GM19240 (cell line): ENCODE results near the gene SLC25A47.
"Not testable (repeated sequence)": the region's sequence is repeated elsewhere in the genome, so short reads cannot be mapped to it uniquely, and the experiment has no call there.

Experiments used
- DNase-seq: peaks from one replicate; pipeline ENCODE4 v3.0.0; 2011; ENCODE audit warnings: low spot score; ENCODE audit not compliant: insufficient read length

Gene SLC25A47

DNA sequence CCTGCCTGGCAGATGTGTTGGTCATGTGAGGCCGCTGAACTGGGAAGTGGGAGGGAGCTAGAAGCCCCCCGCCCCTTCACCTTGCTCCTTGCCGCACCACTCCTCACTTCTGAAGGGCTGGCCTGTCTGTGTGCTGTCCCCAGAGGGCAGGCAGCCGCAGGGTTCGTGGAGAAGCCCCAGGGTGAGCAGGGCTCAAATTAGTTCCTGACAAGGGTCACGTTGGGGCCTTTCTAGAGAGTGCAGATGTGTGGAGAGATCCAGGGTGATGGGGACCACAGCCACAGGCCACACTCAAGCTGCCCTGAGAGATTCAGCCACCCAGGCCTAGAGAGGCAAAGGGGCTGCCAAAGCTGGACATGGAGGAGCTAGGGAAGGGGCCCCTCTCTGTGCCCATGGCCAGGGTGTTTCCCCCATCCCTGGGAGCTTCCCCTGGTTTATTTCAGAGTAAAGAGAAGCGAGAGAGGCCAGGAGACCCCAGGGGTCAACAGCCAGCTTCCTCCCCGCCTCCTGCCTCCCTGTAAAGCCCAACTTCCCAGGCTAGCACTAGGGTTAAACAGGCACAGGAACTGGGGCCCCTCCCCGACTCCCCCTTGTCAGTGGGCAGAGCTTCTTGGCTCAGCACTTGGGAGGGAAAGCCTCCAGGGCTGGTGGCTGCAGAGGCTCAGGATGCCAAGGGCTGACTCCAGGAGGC lies 33.1 kb upstream of the SLC25A47 start:
- no peak for DNase-seq

DNA sequence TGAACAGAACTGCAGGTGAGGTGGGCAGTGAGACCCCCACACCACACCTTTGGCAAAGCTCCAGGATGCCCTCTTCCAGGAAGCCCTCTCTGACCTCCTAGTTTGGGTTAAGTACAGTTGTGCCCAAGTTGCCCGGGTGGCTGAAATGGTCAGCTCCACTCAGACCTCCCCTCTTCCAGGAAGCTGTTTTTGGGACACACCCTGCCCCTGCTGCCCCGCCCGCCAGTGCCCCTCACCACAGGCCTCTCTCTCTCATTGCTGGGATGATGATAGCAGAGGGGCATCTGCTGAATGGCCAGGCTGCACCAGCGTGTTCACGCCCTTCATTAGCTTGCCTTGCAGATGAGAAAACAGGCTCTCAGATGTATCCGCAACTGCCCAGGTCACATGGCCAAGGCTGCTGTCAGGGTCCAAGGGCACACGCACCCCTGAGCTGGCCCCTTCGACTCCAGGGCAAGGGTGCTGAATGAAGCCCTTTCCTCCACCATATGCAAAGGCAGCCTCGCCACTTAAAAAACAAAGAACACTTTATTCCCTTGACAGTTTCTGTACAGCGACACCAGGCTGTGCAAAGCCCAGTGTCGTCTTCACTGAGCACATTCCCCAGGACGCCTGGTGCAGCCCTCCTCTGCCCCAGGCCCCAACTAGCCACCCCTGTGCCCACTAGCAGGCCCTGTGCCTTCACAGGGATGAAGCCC lies 32.4 kb upstream of the SLC25A47 start:
- DNase-seq: no peak

DNA sequence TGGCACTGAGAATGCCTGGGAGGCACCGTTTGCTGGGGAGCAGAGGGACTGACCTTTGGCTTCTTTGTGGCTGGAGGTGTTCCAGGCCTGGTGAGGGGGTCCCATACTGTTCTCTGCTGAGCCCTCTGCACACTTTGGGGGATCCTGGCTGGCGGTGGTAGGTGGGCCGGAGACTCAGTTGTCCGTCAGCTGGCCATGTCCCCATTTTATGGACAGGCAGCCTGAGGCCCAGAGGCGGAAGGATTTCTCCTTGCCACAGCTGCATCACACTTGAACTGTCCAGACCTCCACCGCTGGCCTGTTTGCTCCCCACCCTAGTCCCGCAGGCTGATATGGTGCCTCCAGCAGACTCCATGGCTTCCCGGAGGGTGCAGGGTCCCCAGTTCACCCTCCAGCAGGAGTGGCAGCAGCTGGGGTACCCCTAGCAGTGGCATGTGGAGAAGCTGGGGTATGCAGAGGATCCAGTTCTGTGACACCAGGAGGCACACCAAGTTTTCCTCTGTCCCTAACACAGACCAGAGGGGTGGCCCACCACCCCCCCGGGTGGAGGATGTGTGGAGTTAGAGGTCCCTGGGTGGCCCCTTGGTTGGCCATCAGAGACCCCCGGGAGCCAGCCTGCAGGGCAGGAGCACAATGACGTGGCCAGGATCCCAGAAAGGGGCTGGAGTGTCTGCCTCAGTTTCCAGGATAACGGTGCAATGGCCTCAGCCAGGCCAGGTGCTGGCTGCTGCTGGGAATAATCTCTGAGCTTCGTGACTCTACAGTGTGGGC lies 31.6 kb upstream of the SLC25A47 start:
- DNase-seq: no peak

DNA sequence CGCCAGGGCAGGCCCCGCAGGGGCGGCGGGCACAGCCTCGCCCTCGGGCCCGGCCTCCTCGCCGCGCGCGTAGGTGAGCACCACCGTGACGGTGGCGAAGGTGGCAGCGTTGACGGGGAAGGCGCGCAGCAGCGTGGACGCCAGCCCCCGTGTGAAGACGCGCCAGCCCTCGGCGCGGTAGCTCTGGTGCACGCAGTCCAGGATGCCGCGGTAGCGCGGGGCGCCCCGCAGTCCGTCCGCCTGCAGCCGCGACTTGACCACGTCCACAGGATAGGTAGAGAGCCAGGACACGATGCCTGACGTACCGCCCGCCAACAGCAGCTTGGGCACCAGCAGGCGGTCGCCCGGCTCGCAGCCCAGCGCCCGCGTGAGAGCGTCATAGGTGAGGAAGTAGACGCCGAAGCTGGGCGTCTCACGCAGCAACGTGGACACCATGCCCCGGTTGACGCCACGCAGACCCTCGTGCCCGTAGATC lies 30.8 kb upstream of the SLC25A47 start:
- DNase-seq: no peak

DNA sequence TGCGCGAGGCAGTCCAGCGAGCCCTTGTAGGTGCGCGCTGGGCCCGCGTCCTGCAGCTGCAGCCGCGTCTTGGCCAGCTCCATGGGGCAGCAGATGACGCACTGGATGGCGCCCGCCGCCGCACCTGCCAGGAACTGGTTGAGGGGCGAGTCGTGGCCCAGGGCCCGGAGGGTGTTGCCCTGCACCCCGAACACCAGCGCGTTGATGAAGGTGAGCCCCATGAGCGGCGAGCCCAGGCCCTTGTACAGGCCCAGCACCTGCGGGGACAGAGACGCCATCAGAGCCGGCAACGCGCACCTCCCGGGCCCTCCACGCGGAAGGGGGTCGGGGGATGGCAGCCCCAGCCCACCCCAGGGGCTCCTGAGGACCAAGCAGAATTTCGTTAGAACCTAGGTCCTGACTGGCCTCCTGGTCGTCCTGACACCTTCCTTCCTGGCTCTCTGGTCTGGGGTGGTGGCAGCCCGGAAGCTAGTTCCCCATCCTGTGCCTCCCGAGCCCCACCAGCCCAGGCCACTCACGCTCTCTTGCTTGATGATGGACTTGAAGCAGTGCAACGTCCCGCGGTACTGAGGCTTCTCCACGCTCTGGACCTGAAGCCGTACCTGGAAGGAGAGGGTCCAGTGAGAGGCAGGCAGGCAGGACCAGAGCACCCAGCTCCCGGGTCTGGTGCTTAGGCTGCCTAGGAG lies 30.2 kb upstream of the SLC25A47 start:
- no peak for DNase-seq

DNA sequence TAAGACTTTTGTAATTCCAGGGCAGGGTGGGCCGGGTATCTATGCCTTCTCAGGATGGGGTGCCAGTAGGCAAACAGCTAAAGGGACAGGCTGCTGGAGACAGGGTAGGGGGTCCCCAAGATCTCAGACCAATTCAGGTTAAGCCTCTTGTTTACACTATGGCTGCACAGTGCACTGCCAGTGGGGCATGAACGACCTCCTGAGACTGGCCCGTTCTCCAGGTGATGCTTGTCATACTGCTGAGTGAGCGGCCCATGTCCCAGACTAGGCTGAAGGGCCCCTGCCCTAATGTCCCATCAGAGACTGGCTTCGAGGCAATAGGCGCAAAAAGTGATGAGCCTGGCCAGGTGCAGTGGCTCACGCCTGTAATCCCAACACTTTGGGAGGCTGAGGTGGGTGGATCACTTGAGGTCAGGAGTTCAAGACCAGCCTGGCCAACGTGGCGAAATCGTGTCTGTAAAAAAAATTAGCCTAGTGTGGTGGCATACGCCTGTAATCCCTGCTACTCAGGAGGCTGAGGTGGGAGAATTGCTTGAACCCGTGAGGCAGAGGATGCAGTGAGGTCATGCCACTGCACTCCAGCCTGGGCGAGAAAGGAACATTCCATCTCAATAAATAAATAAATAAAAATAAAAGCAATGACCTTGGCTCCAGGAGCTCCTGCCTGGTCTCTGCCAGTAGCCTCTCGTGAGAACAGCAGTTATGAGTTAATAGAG lies 29.5 kb upstream of the SLC25A47 start:
- DNase-seq: no peak

DNA sequence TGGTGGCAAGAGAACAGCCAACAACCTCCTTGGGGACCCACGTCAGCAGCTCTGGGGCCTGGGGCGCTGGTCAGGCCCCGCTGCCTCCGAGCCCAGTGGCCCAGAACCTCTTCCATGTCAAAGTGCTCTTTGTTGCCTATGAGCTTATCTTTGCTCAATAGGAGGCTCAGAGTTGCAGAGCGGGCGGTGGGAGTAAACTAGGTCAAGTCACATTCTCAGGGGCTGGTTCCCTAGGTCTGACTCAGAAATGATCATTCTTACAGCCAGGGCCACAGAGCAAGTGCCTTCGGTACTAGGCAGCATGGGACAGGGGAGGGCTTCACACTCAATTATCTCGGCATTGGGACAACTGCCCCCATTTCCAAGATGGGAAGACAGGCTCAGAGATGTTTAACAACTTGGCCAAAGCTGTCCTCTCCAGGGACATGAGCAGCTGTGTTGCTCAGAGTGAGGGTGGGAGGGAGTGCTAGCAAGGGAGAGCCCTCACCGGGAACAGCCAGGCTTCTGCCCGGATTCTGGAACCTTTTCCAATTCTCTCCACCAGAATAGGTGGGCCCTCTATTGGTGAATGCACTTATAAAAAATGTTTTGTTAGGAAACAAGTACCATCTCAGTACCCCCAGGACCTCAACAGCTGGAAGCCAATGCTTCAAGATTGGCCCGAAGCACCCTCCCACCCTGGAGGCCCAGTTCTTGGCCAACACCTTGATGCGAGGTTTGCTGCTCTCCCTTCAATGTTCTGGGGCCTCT lies 28.8 kb upstream of the SLC25A47 start:
- DNase-seq: no peak

DNA sequence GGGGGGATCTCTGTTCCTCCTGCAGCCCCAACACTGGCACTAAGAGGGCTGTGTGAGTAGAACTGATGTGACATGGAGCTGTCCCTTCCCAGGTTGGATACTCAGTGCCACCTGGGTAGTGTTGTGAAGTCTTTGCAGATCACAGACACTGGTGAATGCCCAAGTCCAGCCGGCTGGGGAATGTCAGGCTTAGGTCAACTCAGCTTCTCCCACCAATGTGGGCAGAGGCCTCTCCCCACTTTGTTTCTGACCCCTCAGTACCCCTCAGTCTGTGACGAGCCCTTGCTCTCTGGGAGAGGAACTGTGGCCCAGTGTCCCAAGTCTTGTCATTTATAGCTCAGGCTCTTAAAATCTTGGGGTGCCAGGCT lies 28.2 kb upstream of the SLC25A47 start:
- DNase-seq: no peak

DNA sequence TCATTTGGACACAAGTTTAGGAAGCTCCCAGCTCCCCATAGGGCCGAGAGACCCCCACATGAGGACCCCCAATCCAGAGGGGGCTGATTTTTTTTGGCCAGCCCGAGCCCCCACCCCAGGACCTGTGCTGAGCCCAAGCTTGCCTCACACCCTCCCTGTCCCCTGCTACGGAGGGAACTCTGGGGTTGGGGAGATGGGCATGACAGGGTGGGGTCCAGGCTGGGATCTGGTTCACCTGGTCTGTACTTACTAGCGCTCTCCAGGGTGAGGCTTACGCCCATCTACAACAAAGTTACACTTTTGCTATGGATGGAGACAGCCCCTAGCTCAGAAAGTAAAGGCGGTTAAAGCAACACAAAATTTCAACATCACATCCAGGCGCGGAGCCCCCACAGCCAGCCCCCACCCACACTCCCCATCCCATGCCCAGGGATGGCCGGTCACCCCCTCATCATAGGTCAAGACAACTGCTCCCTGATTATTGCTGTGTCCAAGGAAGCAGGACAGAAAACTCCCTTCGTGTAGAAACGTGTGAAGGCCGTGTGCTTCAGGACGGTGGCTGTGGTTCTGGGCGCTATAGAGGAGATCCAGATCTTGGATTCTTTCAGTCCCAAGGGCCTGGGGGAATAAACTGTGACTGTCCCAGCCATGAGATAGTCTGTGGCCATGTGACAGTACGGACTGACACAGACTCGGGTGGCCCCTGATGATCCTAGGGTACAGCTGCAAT lies 27.6 kb upstream of the SLC25A47 start:
- no peak for DNase-seq

DNA sequence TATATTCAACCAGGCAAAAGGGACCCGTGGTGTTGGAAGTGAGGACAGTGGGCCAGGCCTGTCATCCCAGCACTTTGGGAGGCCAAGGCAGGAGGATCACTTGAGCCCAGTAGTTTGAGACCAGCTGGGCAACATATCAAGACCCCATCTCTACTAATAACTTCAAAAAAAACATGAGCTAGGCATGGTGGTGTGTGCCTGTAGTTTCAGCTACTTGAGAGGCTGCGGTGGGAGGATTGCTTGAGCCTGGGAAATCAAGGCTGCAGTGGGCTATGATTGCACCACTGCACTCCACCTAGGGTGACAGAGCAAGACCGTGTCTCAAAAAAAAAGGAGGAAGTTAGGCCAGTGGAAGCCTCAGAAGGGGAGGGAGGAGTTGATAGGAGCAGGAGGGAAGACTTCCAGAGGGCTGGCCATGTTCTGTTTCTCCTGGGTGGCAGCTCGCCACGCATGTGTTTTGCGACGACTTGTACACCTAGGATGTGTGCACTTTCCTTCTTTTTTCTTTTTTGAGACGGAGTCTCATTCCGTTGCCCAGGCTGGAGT lies 27.0 kb upstream of the SLC25A47 start:
- no peak for DNase-seq

DNA sequence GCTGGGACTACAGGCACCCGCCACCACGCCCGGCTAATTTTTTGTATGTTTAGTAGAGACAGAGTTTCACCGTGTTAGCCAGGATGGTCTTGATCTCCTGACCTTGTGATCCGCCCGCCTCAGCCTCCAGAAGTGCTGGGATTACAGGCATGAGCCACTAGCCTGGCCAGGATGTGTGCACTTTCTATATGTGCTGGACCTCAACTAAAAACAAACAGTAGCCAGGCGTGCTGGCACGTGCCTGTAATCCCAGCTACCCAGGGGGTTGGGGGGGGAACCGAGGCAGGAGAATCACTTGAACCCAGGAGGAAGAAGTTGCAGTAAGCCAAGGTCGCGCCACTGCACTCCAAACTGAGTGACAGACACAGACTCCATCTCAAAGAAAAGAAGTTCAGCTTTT lies 26.4 kb upstream of the SLC25A47 start:
- DNase-seq: not testable (repeated sequence)

DNA sequence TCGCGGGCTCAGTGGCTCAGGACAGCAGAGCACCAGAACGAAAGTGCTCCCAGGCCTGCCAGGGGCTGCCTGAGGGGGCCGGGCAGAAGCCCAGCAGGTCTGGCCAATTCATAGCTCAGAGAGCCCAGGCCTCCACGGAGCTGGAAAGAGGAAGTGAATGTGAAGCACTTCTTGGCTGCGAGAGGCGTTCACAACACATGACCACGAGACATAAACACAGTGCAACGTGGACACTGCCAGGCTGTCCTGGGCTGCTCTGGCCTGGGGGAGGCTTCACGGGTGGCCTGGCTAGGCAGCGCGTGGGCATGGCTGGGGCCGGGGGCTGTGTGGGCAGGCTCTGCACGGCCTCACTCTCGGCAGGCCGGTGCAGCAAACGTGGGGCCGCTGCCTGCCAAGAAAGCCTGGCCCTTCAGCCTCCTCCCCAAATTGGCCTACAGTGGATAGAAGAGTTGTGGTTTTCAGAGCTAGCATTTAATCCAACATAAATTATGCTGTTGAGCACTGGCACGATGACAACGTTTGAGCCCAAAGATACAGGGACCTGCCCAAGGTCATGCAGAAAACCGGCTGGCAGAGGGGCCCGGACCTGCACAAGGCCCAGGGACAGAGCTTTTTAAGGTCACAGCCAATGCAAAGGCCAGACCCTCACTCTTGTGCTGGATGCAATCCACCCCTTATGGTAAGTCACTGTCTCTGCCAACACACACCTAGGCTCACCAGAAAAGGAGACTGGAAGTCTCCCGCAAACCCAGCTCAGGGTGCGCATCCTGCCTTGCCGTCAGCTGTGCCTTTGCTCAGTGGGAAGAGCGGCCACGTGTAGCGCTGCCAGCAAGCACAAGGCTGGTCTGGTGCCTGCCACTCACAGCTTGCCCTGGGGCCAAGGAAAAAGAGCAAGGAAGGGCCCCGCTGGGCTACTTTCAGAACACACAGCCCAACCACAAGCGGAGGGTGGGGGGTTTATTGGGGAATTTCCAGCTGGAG lies 25.5 kb upstream of the SLC25A47 start:
- DNase-seq: peak; percentile 89

DNA sequence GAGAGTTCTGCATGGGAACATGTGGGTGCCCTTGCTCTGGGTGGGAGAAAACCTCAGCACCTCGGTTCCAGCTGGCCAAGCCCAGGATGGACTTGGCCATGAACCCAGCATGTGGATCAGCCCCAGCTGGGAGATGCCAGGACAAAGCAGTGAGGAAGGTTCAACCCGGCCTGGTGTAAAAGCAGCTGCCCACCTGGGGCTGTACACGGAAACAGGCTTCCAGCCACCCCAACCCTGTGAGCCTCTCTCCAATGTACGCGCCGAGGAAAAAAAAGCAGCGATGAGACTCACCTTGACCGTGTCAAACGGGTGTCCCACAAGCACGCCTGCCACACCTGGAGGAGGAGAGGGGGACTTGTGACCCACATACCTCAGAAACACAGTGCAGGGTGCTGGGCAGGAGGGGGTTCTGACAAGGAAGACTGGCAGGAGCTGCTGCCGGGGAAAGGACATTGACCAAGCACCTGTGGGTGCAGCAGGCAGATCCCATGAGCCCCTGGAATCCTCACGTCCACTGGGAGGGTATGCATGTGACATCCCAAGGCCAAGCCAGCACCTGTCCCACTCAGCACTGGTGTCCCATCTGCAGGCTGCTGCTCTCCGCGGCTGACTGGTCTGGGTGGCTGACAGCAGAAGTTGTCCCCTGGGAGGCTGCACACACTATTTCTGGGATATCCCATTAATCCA lies 24.4 kb upstream of the SLC25A47 start:
- DNase-seq: no peak

DNA sequence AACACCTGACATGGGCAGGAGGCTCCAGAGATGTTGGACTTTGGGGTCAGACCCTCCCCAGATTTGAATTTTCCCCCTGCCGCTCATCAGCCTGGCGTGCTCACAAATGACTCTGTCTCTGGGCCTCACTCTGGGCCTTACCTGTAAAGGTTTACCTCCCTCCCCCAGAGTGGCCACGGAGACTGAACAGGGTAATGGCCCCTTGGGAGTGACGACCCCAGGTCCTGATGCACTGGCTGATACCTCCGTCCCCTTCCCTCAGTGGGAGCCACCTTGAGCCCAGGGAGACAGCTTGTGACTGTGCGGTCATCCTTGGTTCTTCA lies 23.9 kb upstream of the SLC25A47 start:
- no peak for DNase-seq

DNA sequence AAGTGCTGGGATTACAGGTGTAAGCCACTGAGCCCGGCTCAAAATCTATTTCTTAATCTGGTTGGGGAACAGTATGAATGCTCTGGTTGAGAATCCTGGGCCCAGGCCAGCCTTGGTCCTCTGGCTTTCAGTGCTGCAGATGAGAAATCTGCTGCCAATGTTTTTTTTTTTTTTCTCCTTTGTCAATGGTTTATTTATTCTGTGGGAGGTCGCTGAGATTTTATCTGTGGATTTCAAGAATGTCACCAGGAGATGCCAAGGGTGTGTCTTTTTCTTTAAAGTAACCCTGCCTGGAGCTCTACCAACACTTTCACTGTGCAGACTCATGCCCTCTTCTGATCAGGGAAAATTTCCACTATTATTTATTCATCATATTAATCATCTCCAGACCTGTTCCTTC lies 20.5 kb upstream of the SLC25A47 start:
- DNase-seq: no peak

DNA sequence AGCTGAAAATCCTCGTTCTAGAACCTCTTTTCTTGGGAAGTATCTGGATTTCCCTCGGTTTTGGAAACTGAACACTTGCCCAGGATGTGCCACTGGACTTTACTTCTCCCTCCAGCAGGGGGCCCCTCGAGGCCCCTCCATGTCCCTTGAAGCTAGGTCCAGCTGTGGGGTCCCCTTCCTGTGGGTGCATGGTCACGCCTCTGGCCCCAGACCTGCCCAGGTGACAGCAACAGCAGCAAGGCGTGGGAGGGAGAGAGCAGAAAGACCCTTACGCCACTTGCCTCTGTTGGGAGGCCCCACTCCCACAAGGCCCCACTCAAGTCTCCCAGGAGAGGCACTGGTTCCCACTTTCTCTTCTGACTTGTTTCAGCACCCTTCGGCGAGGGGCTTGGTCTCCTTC lies 20.0 kb upstream of the SLC25A47 start:
- no peak for DNase-seq

DNA sequence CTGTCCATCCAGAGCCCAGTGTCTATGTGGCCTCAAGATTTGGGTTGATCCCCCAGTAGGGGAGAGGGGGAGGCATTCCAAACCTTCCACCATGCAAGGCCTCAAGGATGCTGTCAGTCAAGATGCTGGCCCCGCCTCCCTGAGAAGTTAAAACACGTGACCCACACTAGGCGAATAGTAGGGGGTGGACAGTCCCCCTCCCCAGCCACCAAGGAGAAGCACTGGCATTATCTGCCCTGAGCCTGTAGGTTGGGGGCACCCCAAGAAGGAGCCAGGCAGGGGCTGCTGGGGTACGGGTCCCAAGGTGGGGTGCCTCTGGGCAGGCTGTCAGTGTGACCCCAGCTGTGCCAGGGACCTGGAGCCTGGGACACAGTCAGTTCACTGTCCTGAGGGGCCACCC lies 19.2 kb upstream of the SLC25A47 start:
- DNase-seq: no peak

DNA sequence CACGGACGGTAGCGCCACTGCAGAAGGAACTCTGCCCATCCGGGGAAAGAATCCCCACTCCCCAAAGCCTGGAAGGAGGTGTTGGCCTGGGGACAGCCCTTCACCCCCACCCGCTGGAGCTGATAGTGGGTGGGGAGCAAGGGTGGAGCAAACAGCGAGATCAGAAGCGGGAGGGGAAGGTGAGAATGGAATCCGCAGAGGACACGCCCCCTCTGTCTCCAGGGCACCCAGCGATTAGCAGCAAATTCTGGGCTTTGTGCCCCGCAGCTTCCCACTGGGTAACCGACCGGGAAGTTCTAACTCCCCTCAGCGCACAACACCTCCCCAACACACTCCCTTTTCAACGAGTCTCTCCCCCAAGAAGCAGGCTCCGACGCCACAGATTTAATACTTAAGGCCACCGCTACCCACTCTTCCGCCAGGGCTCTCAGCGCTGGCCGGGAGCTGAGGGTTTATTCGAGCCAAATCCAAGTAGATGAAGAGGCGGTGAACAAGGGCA lies 18.3 kb upstream of the SLC25A47 start:
- no peak for DNase-seq
